Measurements from ENCODE around the gene KCNN1.

Gene KCNN1

GRCh38 chr19:18046059-18046718 lies 79.3 kb downstream of the KCNN1 start:
- Histone ChIP-seq H3K4me1 (ENCODE audit: control insufficient read depth in 2 of 2, insufficient read depth in 2 of 2, low read length in 2 of 2) (peaks cover 13 to 17% of the 10 kb centered on the region in 2 donors), H3K27ac (ENCODE audit: low read depth in 2 of 2, low read length in 2 of 2) (no peak overlapping the region), H3K4me3 (ENCODE audit: low read length in 2 of 2) (no peak overlapping the region), H3K9me3 (ENCODE audit: control insufficient read depth in 2 of 2, low read length in 2 of 2) (no peaks in the 10 kb centered on the region), H3K9ac (ENCODE audit: low read depth in 1 of 2, low read length in 2 of 2) (no peak overlapping the region), H3K36me3 (ENCODE audit: control insufficient read depth in 2 of 2, insufficient read depth in 2 of 2, low read length in 2 of 2) (no peaks in the 10 kb centered on the region), H3K27me3 (ENCODE audit: control insufficient read depth in 2 of 2, insufficient read depth in 2 of 2, low read length in 2 of 2) (no peaks in the 10 kb centered on the region)

- Histone ChIP-seq H3K4me1 (ENCODE audit: control insufficient read depth in 2 of 2, insufficient read depth in 2 of 2, low read length in 2 of 2) (peaks cover 13 to 17% of the 10 kb centered on the region in 2 donors), H3K9me3 (ENCODE audit: control insufficient read depth in 2 of 2, low read length in 2 of 2) (no peaks in the 10 kb centered on the region), H3K27ac (ENCODE audit: low read depth in 2 of 2, low read length in 2 of 2) (peak overlapping the region; percentile 61 to 71), H3K4me3 (ENCODE audit: low read length in 2 of 2) (no peak overlapping the region), H3K27me3 (ENCODE audit: control insufficient read depth in 2 of 2, insufficient read depth in 2 of 2, low read length in 2 of 2) (no peaks in the 10 kb centered on the region), H3K9ac (ENCODE audit: low read depth in 1 of 2, low read length in 2 of 2) (no peak overlapping the region), H3K36me3 (ENCODE audit: control insufficient read depth in 2 of 2, insufficient read depth in 2 of 2, low read length in 2 of 2) (no peaks in the 10 kb centered on the region)
Measured at GRCh38 chr19:18049385-18049784, 82.5 kb downstream of the KCNN1 start.
